Kidney epithelial cell (primary cell): Measurements from ENCODE around the gene HOXD4. TPM values are rescaled to one million over a fixed set of nuclear protein-coding genes. Genes with fewer than 3 reads are reported as not detected.
A peak's percentile ranks its signal among the peaks of the same experiment; 100 is the strongest.

Source experiments
- DNase-seq: peaks from one replicate; pipeline ENCODE4 v3.0.0-alpha.2; 2010; ENCODE audit warnings: low read depth
- H3K27me3 ChIP-seq: 2 replicates; pipeline ENCODE4 v1.6.0; 2011; ENCODE audit warnings: low read length; ENCODE audit not compliant: control insufficient read depth, insufficient read depth
- H3K36me3 ChIP-seq: 2 replicates; pipeline ENCODE4 v1.5.1; 2011; ENCODE audit warnings: low read length; ENCODE audit not compliant: control insufficient read depth, insufficient read depth
- H3K4me3 ChIP-seq: 2 replicates; pipeline ENCODE4 v1.5.1; 2011; ENCODE audit warnings: low read depth, mild to moderate bottlenecking, control low read depth, low read length
- total RNA-seq: library from RNA; depleted of rRNA; stranded (reverse); fragments of >200 nt; gene quantifications from 2 replicates; pipeline ENCODE4 v1.2.3, GENCODE V29; 2015
- TF ChIP-seq, protein P1 (sequence below): IDR thresholded peaks from 2 replicates; pipeline ENCODE4 v1.5.1; 2011; ENCODE audit warnings: mild to moderate bottlenecking, moderate library complexity, low read length, control low read depth, inconsistent platforms; ENCODE audit not compliant: insufficient read depth, poor library complexity, severe bottlenecking

Gene HOXD4
- total RNA-seq, 1 donor from 2014 or later: 5.4 TPM

DNA sequence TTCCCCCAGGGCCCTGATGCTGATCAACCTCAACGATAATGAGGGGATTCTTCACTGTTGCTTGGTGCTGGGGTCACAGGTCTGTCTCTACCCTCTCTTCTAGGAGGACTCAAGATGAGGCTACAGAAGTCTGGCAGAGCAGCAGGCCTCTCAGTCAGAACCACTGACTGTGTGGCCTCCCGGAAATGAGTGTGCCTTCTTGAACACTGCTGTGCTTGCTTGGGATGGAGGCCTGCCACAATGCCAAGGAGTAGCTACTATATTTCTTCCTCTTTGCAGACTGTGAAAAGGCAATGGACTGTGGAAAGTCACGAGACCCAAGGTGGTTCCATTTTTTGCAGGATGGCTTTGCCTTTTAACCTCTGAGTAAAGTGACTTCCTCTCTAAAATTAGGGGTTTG, 31.3 kb downstream of the HOXD4 start:
- H3K4me3 ChIP-seq: no peak overlapping the region

GRCh38 chr2:176184749-176185148, 33.4 kb downstream of the HOXD4 start:
- Histone ChIP-seq H3K27me3 (no peaks in the 10 kb centered on the region), H3K36me3 (no peaks in the 10 kb centered on the region), H3K4me3 (no peak overlapping the region)
- no peak for DNase-seq
- TF ChIP-seq, protein P1, sequence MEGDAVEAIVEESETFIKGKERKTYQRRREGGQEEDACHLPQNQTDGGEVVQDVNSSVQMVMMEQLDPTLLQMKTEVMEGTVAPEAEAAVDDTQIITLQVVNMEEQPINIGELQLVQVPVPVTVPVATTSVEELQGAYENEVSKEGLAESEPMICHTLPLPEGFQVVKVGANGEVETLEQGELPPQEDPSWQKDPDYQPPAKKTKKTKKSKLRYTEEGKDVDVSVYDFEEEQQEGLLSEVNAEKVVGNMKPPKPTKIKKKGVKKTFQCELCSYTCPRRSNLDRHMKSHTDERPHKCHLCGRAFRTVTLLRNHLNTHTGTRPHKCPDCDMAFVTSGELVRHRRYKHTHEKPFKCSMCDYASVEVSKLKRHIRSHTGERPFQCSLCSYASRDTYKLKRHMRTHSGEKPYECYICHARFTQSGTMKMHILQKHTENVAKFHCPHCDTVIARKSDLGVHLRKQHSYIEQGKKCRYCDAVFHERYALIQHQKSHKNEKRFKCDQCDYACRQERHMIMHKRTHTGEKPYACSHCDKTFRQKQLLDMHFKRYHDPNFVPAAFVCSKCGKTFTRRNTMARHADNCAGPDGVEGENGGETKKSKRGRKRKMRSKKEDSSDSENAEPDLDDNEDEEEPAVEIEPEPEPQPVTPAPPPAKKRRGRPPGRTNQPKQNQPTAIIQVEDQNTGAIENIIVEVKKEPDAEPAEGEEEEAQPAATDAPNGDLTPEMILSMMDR: no peak

More for the DNA sequence above, 31.3 kb downstream of the HOXD4 start:
- TF ChIP-seq, protein P1: no peak
- no peak for DNase-seq
- Histone ChIP-seq H3K27me3 (no peaks in the 10 kb centered on the region), H3K36me3 (no peaks in the 10 kb centered on the region)

DNA sequence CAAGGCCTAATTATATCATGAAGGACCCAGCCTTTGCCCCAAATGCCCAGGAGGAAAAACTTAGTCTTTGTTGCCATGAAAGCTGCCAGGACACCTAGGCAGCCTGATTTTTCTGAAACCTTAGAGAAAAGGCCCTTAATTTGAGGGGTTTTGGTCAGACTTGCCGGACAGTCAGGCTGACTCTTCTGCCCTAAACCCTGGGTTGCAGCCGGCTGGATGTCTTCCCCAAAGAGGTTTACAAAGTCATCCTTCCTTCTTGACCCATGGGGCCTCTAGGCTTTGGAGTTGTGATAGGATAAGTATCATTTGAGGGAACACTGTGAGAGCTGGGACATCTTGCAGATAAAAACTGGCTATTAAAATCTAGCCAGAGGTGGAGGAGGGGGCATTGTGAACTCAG, 34.7 kb downstream of the HOXD4 start:
- Histone ChIP-seq H3K36me3 (no peaks in the 10 kb centered on the region), H3K4me3 (no peak overlapping the region), H3K27me3 (no peaks in the 10 kb centered on the region)
- DNase-seq: no peak
- TF ChIP-seq, protein P1: no peak

- TF ChIP-seq, protein P1: no peak
Measured at GRCh38 chr2:176187200-176187898, 36.0 kb downstream of the HOXD4 start.

GRCh38 chr2:176187899-176188773, 36.8 kb downstream of the HOXD4 start, which contains the start of gene HOXD1:
Gene HOXD1 (plus strand): TSS chr2:176188668. CDS start chr2:176188802, 134 bp downstream.
- H3K36me3 ChIP-seq: no peaks in the 10 kb centered on the region
- H3K4me3 ChIP-seq: peak within 1 kb of the TSS; percentile 82
- TF ChIP-seq, protein P1: no peak
- no peak for DNase-seq
- H3K27me3 ChIP-seq: no peaks in the 10 kb centered on the region

More at GRCh38 chr2:176187200-176187898, 36.0 kb downstream of the HOXD4 start:
- no peaks in the 10 kb centered on the region for H3K36me3 ChIP-seq
- no peaks in the 10 kb centered on the region for H3K27me3 ChIP-seq
- no peak for DNase-seq
- H3K4me3 ChIP-seq: peak overlapping the region; percentile 82
